Trophoblast cell (in vitro differentiated cells and primary cell): ENCODE results near the gene EML1.

Source experiments
- DNase-seq, 2 donors: peaks; one replicate each; pipeline ENCODE4 v3.0.0-alpha.2; 2016
- H2AFZ ChIP-seq: 2 replicates; pipeline ENCODE4 v1.6.1; 2013; ENCODE audit warnings: low read length, moderate library complexity, mild to moderate bottlenecking; ENCODE audit not compliant: insufficient read depth, poor library complexity
- H2AK5ac ChIP-seq: 2 replicates; pipeline ENCODE4 v1.6.1; 2013; ENCODE audit warnings: mild to moderate bottlenecking, low read length
- H2BK120ac ChIP-seq: 2 replicates; pipeline ENCODE4 v1.6.1; 2013; ENCODE audit warnings: low read length, mild to moderate bottlenecking, moderate library complexity; ENCODE audit not compliant: insufficient read depth, poor library complexity
- H2BK12ac ChIP-seq: 2 replicates; pipeline ENCODE4 v1.6.1; 2013; ENCODE audit warnings: mild to moderate bottlenecking, low read length, moderate library complexity
- H2BK5ac ChIP-seq: 2 replicates; pipeline ENCODE4 v1.6.1; 2013; ENCODE audit warnings: low read length, low read depth, moderate library complexity, mild to moderate bottlenecking; ENCODE audit not compliant: poor library complexity
- H3K14ac ChIP-seq: 2 replicates; pipeline ENCODE4 v1.6.1; 2013; ENCODE audit warnings: mild to moderate bottlenecking, low read length
- H3K18ac ChIP-seq: 2 replicates; pipeline ENCODE4 v1.6.1; 2013; ENCODE audit warnings: mild to moderate bottlenecking, low read length
- H3K23ac ChIP-seq: 2 replicates; pipeline ENCODE4 v1.6.1; 2013; ENCODE audit warnings: low read length
- H3K27ac ChIP-seq: 2 replicates; pipeline ENCODE4 v1.5.1; 2013; ENCODE audit warnings: low read depth, mild to moderate bottlenecking, inconsistent platforms, low read length, moderate library complexity
- H3K27me3 ChIP-seq: 2 replicates; pipeline ENCODE4 v1.6.1; 2013; ENCODE audit warnings: inconsistent platforms, mild to moderate bottlenecking, low read length, moderate library complexity; ENCODE audit not compliant: insufficient read depth
- H3K36me3 ChIP-seq, 2 experiments: 1 replicate in 1 of 2; 2 replicates in 1 of 2; pipeline ENCODE4 v1.6.1; 2013; ENCODE audit warnings: low read length in 2 of 2, mild to moderate bottlenecking in 2 of 2, moderate library complexity in 1 of 2; ENCODE audit not compliant: insufficient read depth in 2 of 2, control insufficient read depth in 1 of 2
- H3K4ac ChIP-seq: 2 replicates; pipeline ENCODE4 v1.6.1; 2013; ENCODE audit warnings: low read depth, mild to moderate bottlenecking, low read length, moderate library complexity
- H3K4me1 ChIP-seq, 2 experiments: 1 replicate in 1 of 2; 2 replicates in 1 of 2; pipeline ENCODE4 v1.6.1; 2013; ENCODE audit warnings: low read length in 2 of 2, mild to moderate bottlenecking in 2 of 2, moderate library complexity in 1 of 2; ENCODE audit not compliant: insufficient read depth in 2 of 2, control insufficient read depth in 1 of 2
- H3K4me2 ChIP-seq: 2 replicates; pipeline ENCODE4 v1.6.1; 2013; ENCODE audit warnings: inconsistent platforms, mild to moderate bottlenecking, low read length, moderate library complexity
- H3K4me3 ChIP-seq: 2 replicates; pipeline ENCODE4 v1.5.1; 2013; ENCODE audit warnings: mild to moderate bottlenecking, low read depth, low read length, inconsistent platforms
- H3K79me1 ChIP-seq: one replicate; pipeline ENCODE4 v1.6.1; 2013; ENCODE audit warnings: low read length
- H3K79me2 ChIP-seq: 2 replicates; pipeline ENCODE4 v1.6.1; 2013; ENCODE audit warnings: low read length, mild to moderate bottlenecking; ENCODE audit not compliant: control insufficient read depth, insufficient read depth, poor library complexity
- H3K9ac ChIP-seq: 2 replicates; pipeline ENCODE4 v1.6.1; 2013; ENCODE audit warnings: mild to moderate bottlenecking, low read length
- H3K9me3 ChIP-seq: 2 replicates; pipeline ENCODE4 v1.6.1; 2013; ENCODE audit warnings: low read depth, mild to moderate bottlenecking, control low read depth, inconsistent platforms, low read length; ENCODE audit not compliant: insufficient read depth
- H4K12ac ChIP-seq: 2 replicates; pipeline ENCODE4 v1.6.1; 2013; ENCODE audit warnings: low read depth, mild to moderate bottlenecking, low read length, moderate library complexity
- H4K8ac ChIP-seq: 2 replicates; pipeline ENCODE4 v1.6.1; 2013; ENCODE audit warnings: low read depth, mild to moderate bottlenecking, low read length, moderate library complexity
- H4K91ac ChIP-seq: one replicate; pipeline ENCODE4 v1.6.1; 2013; ENCODE audit warnings: low read depth, mild to moderate bottlenecking, low read length, moderate library complexity
- WGBS: extraction: QIAGEN DNeasy Blood & Tissue Kit; methylation state at CpG from one replicate; pipeline ENCODE4 v1.1.7; 2013; ENCODE audit warnings: missing lambda C conversion rate; ENCODE audit not compliant: insufficient read length, insufficient coverage; ENCODE audit errors: extremely low coverage; 5-methylcytosine and 5-hydroxymethylcytosine counted together

The EML1 gene

GRCh38 chr14:99964979-99965378, 171.8 kb downstream of the EML1 start:
- Histone ChIP-seq H4K91ac (no peak overlapping the region), H3K4me2 (no peak overlapping the region), H3K36me3 (no peaks in the 10 kb centered on the region), H3K4ac (no peak overlapping the region), H3K14ac (no peak overlapping the region), H2AK5ac (no peak overlapping the region), H3K9me3 (peaks cover 1% of the 10 kb centered on the region), H3K27me3 (no peaks in the 10 kb centered on the region), H2AFZ (no peak overlapping the region), H4K8ac (no peak overlapping the region), H3K79me1 (no peaks in the 10 kb centered on the region), H3K27ac (no peak overlapping the region), H2BK5ac (no peak overlapping the region), H3K4me1 (peaks cover 0 to 1% of the 10 kb centered on the region in 2 experiments), H3K9ac (no peak overlapping the region), H3K79me2 (no peaks in the 10 kb centered on the region), H3K4me3 (no peak overlapping the region), H4K12ac (no peak overlapping the region), H3K23ac (no peak overlapping the region), H2BK120ac (no peak overlapping the region), H2BK12ac (no peak overlapping the region), H3K18ac (no peak overlapping the region)
- no peak for DNase-seq
- no CpG with 5 or more reads among the region's 9 CpGs for WGBS

DNA sequence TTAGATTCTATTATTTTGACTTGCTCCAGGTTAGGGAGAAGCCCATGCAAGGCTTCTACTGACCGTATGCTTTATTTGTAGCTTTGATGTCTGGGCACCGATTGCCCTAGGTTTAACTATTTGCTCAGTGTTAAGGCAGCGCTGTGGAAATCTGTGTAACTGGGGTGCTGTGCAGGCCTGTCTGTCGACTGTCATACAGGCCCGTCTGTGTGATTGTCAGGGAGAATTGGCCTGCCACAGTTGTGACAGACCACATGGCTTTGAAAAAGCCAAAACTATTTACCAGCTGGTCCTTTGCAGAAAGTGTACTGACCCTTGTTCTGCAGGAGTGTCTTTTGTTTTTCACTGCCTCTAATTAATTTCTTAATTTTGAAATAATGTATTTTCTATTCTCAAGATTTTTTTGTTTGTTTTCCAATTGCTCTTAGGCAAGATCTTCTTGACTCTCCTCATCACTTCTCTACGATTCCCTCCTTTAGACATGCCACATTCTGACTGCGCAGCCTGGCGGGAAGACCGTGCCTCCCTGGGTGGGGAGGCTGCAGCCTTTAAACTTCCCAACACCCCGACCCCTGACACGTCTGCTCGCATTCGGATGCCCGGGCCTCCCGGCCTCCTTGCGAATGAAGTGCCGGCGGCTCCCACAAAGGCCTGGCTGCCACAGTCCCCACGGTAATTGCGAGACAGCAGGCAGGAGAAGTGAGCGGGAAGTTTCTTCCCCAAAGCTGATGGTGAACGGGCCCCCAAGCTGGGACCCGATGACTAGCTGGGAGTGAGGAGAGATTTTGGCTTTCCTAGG, 173.0 kb downstream of the EML1 start:
- Histone ChIP-seq H3K79me2 (no peaks in the 10 kb centered on the region), H3K9me3 (peaks cover 7% of the 10 kb centered on the region), H2BK120ac (no peak overlapping the region), H2BK12ac (no peak overlapping the region), H3K4me3 (no peak overlapping the region), H4K12ac (no peak overlapping the region), H2AFZ (no peak overlapping the region), H2AK5ac (no peak overlapping the region), H3K4me2 (no peak overlapping the region), H2BK5ac (no peak overlapping the region), H3K27ac (no peak overlapping the region), H3K79me1 (no peaks in the 10 kb centered on the region), H3K18ac (no peak overlapping the region), H3K23ac (no peak overlapping the region), H4K8ac (no peak overlapping the region), H3K14ac (no peak overlapping the region), H3K4me1 (peaks cover 3 to 6% of the 10 kb centered on the region in 2 experiments), H4K91ac (no peak overlapping the region), H3K9ac (no peak overlapping the region), H3K27me3 (no peaks in the 10 kb centered on the region), H3K4ac (no peak overlapping the region), H3K36me3 (no peaks in the 10 kb centered on the region)
- DNase-seq, result no peak
- WGBS, result no CpG with 5 or more reads among the region's 23 CpGs

- H4K91ac ChIP-seq, result no peak overlapping the region
- peaks cover 7% of the 10 kb centered on the region for H3K9me3 ChIP-seq
- WGBS, result no CpG with 5 or more reads among the region's 12 CpGs
- H3K4me3 ChIP-seq, result no peak overlapping the region
- peaks cover 3 to 6% of the 10 kb centered on the region in 2 experiments for H3K4me1 ChIP-seq
- H3K14ac ChIP-seq, result no peak overlapping the region
- H3K36me3 ChIP-seq, result no peaks in the 10 kb centered on the region
- no peak overlapping the region for H2AFZ ChIP-seq
- DNase-seq, result no peak
- H3K27me3 ChIP-seq, result no peaks in the 10 kb centered on the region
- H3K79me2 ChIP-seq, result peaks cover 2% of the 10 kb centered on the region
- no peak overlapping the region for H3K27ac ChIP-seq
- no peak overlapping the region for H4K12ac ChIP-seq
- H3K18ac ChIP-seq, result no peak overlapping the region
- no peak overlapping the region for H2BK5ac ChIP-seq
- H3K23ac ChIP-seq, result no peak overlapping the region
- no peak overlapping the region for H2AK5ac ChIP-seq
- no peak overlapping the region for H2BK120ac ChIP-seq
- no peak overlapping the region for H4K8ac ChIP-seq
- no peak overlapping the region for H3K9ac ChIP-seq
- H3K4ac ChIP-seq, result no peak overlapping the region
- no peak overlapping the region for H3K4me2 ChIP-seq
- H2BK12ac ChIP-seq, result no peak overlapping the region
- H3K79me1 ChIP-seq, result peaks cover 3% of the 10 kb centered on the region
Measured at GRCh38 chr14:99966912-99967311, 173.7 kb downstream of the EML1 start.

GRCh38 chr14:99968191-99968920, 175.1 kb downstream of the EML1 start:
- Histone ChIP-seq H2BK5ac (no peak overlapping the region), H3K79me1 (peaks cover 7% of the 10 kb centered on the region), H3K4me2 (no peak overlapping the region), H2BK12ac (no peak overlapping the region), H2BK120ac (no peak overlapping the region), H3K9me3 (peaks cover 7% of the 10 kb centered on the region), H3K18ac (no peak overlapping the region), H3K4me1 (peaks cover 3 to 6% of the 10 kb centered on the region in 2 experiments), H3K27me3 (no peaks in the 10 kb centered on the region), H3K36me3 (no peaks in the 10 kb centered on the region), H2AFZ (no peak overlapping the region), H3K4ac (no peak overlapping the region), H4K8ac (no peak overlapping the region), H2AK5ac (no peak overlapping the region), H3K79me2 (peaks cover 8% of the 10 kb centered on the region), H3K14ac (no peak overlapping the region), H3K27ac (no peak overlapping the region), H3K23ac (no peak overlapping the region), H3K9ac (no peak overlapping the region), H4K12ac (no peak overlapping the region), H3K4me3 (no peak overlapping the region), H4K91ac (no peak overlapping the region)
- no peak for DNase-seq
- no CpG with 5 or more reads among the region's 11 CpGs for WGBS
